Measurements from ENCODE around the gene MPV17L2. TPM values are rescaled to one million over a fixed set of nuclear protein-coding genes. Genes with fewer than 3 reads are reported as not detected.

Gene MPV17L2
- total and polyA plus RNA-seq, 2 of the 4 experiments (the other 2 are of a cell fraction), result 7.2 to 19.5 TPM

GRCh38 chr19:18205200-18205892, 12.3 kb downstream of the MPV17L2 start:
- no TSS peak for BruUV-seq (replicated peaks)
- H2AK5ac ChIP-seq (ENCODE audit: low read depth, low read length), result peak overlapping the region; percentile 98
- in situ Hi-C loops (cut with MboI; ENCODE audit: low sequenced_read_pairs), result no loop called here
- peak overlapping the region; percentile 55 for H3K4me3 ChIP-seq (ENCODE audit: insufficient read depth, low read depth, low read length)
- WGBS, 2 experiments (ENCODE audit: extremely low coverage in 2 of 2, insufficient read length in 1 of 2), result 0% methylated on average over 1 of the region's 36 CpGs; no CpG with 5 or more reads in 1 of the 2 experiments
- H2AK9ac ChIP-seq (replicated peaks; ENCODE audit: low read depth, low read length, poor library complexity), result peak overlapping the region; percentile 99
- ATAC-seq (ENCODE audit: low read depth) (peak; percentile 15), DNase-seq (peak; percentile 89)
- ChIA-PET CTCF (interaction anchor here (0.6 to 0.9 kb wide), 2 partner anchors 74 to 123 kb away, joined by 3 to 7 read pairs; no protein-coding TSS in a partner anchor), POLR2A (ENCODE audit: unreplicated experiment) (interaction anchor here (0.6 kb wide), 1 partner anchor 346 kb away, joined by 3 read pairs; the partner anchor contains the start of gene RPL18A)
- H3K9me3 ChIP-seq (ENCODE audit: control insufficient read depth, insufficient read depth, low read length), result no peaks in the 10 kb centered on the region
- peak overlapping the region; percentile 93 for H3K27ac ChIP-seq (ENCODE audit: insufficient read depth, low read length)
- peak overlapping the region; percentile 49; the same call in 1 of the 3 replicates for H2BK15ac ChIP-seq (ENCODE audit: low read depth, low read length)
- H3K4me1 ChIP-seq (ENCODE audit: control insufficient read depth, insufficient read depth, low read length), result peaks cover 16% of the 10 kb centered on the region
- H3K4me2 ChIP-seq (ENCODE audit: low read depth, low read length), result peak overlapping the region; percentile 82
- peak overlapping the region; percentile 64; the same call in 1 of the 2 replicates for H2BK20ac ChIP-seq (ENCODE audit: low read depth, low read length)
- TF ChIP-seq MXI1 (IDR thresholded peaks at IDR 0.05; ENCODE audit: borderline replicate concordance, low read depth, low read length), result no peak
- no peak for TF ChIP-seq CEBPB (IDR thresholded peaks at IDR 0.05; ENCODE audit: low read depth, low read length)
- TF ChIP-seq POLR2A (IDR thresholded peaks at IDR 0.05; ENCODE audit: low read depth, low read length), result peak; percentile 84
- TF ChIP-seq MAZ (IDR thresholded peaks at IDR 0.05; ENCODE audit: borderline replicate concordance, low read depth, low read length), result peak; percentile 97
- TF ChIP-seq CHD1 (IDR thresholded peaks at IDR 0.05; ENCODE audit: low read depth, low read length), result no peak
- no peak for TF ChIP-seq RCOR1 (IDR thresholded peaks at IDR 0.05; ENCODE audit: insufficient replicate concordance, low read length)
- TF ChIP-seq MAFK (IDR thresholded peaks at IDR 0.05; ENCODE audit: low read depth, low read length), result no peak
- TF ChIP-seq RFX5 (IDR thresholded peaks at IDR 0.05; ENCODE audit: low read depth, low read length), result no peak
- TF ChIP-seq BHLHE40 (IDR thresholded peaks at IDR 0.05; ENCODE audit: low read depth, low read length), result no peak; the same call in 1 of the 2 replicates
- peak; percentile 50 for TF ChIP-seq FOS (IDR thresholded peaks at IDR 0.05; ENCODE audit: low read depth, low read length)
- TF ChIP-seq SMC3 (IDR thresholded peaks at IDR 0.05; ENCODE audit: low read depth, low read length), result no peak
- no peak for TF ChIP-seq CTCF (conservative IDR thresholded peaks at IDR 0.05; ENCODE audit: low read depth, low read length)
- no peak for TF ChIP-seq USF2 (IDR thresholded peaks at IDR 0.05; ENCODE audit: low read depth, low read length)
- no peak for TF ChIP-seq RAD21 (IDR thresholded peaks at IDR 0.05; ENCODE audit: low read length)
- no peak for TF ChIP-seq NFE2L2 (IDR thresholded peaks at IDR 0.05; ENCODE audit: low read depth, low read length)
- dilution Hi-C loops (cut with HindIII; ENCODE audit: low sequenced_read_pairs, unreplicated experiment), result no loop called here
- peak overlapping the region; percentile 87 for H3K18ac ChIP-seq (ENCODE audit: low read depth, low read length)
- peaks cover 11% of the 10 kb centered on the region; the same call in 1 of the 2 replicates for H4K20me1 ChIP-seq (ENCODE audit: insufficient read depth, low read length)
- H3K14ac ChIP-seq (replicated peaks; ENCODE audit: low read depth, low read length), result peak overlapping the region; percentile 95
- H3K27me3 ChIP-seq (ENCODE audit: control insufficient read depth, insufficient read depth, low read length), result no peaks in the 10 kb centered on the region
- H3K36me3 ChIP-seq (ENCODE audit: control insufficient read depth, insufficient read depth, low read length), result peaks cover 6% of the 10 kb centered on the region; the same call in 1 of the 2 replicates
- peaks cover 14% of the 10 kb centered on the region; the same call in 1 of the 2 replicates for H3K9me1 ChIP-seq (ENCODE audit: insufficient read depth, low read length)
- H3K56ac ChIP-seq (ENCODE audit: extremely low read depth, insufficient read depth, low read length), result peak overlapping the region; percentile 99
- intact Hi-C loops (cut with micrococcal nuclease), result loop anchor here (10.0 kb wide), 1 partner anchor 209 kb away; the partner anchor contains the start of gene SSBP4
- H2AFZ ChIP-seq (replicated peaks; ENCODE audit: low read length, poor library complexity), result peak overlapping the region; percentile 89
- H4K91ac ChIP-seq (ENCODE audit: insufficient read depth, low read depth, low read length), result peak overlapping the region; percentile 95
- peak overlapping the region; percentile 79 for H4K5ac ChIP-seq (ENCODE audit: low read depth, low read length)
- peaks cover 4 to 48% of the 10 kb centered on the region in 2 experiments for H3K79me1 ChIP-seq (ENCODE audit: low read depth in 1 of 2, low read length in 2 of 2)
- H2BK120ac ChIP-seq (ENCODE audit: low read depth, low read length), result peak overlapping the region; percentile 96
- H4K8ac ChIP-seq (ENCODE audit: low read depth in 2 of 2, low read length in 2 of 2), result peak overlapping the region; percentile 44 to 94
- H3K23ac ChIP-seq (ENCODE audit: low read depth, low read length), result peak overlapping the region; percentile 92
- peak overlapping the region; percentile 70 for H3K9ac ChIP-seq (ENCODE audit: low read depth, low read length)
- peak overlapping the region; percentile 99 for H2BK5ac ChIP-seq (ENCODE audit: low read depth, low read length, poor library complexity, severe bottlenecking)
- H3K4ac ChIP-seq (ENCODE audit: low read depth, low read length), result peak overlapping the region; percentile 97

Measured in IMR-90 (cell line).